GM12801 (cell line): ENCODE measurements around the gene FLT4.

ENCODE experiments used
- CTCF ChIP-seq: IDR thresholded peaks from one replicate; pipeline ENCODE4 v1.5.1; 2011; ENCODE audit warnings: control low read depth; ENCODE audit not compliant: insufficient read length; ENCODE audit errors: extremely low read depth

The FLT4 gene

GRCh38 chr5:180602481-180603075 lies 46.8 kb downstream of the FLT4 start:
- TF ChIP-seq CTCF: no peak

GRCh38 chr5:180601591-180602480 lies 47.6 kb downstream of the FLT4 start:
- TF ChIP-seq CTCF: no peak

- TF ChIP-seq CTCF: no peak
Observed at GRCh38 chr5:180600554-180601041, 48.8 kb downstream of the FLT4 start.

GRCh38 chr5:180599981-180600553 lies 49.3 kb downstream of the FLT4 start:
- TF ChIP-seq CTCF: no peak

GRCh38 chr5:180599590-180599914 lies 49.8 kb downstream of the FLT4 start:
- TF ChIP-seq CTCF: no peak

- TF ChIP-seq CTCF: no peak
Observed at GRCh38 chr5:180598797-180599589, 50.4 kb downstream of the FLT4 start.

- TF ChIP-seq CTCF: no peak
Observed at GRCh38 chr5:180598316-180598701, 51.1 kb downstream of the FLT4 start.
